ENCODE results near the gene GPR132.

The GPR132 gene

GRCh38 chr14:105019861-105020814 lies 45.1 kb downstream of the GPR132 start:
- DNase-seq, result peak; percentile 51 to 64

GRCh38 chr14:105018414-105018813 lies 46.8 kb downstream of the GPR132 start:
- no peak for DNase-seq

- no peak for DNase-seq
These were observed 49.3 kb downstream of the GPR132 start for GRCh38 chr14:105015905-105016304.

- no peak for DNase-seq
These were observed 50.0 kb downstream of the GPR132 start for GRCh38 chr14:105015242-105015641.

GRCh38 chr14:105014631-105015030 lies 50.6 kb downstream of the GPR132 start:
- DNase-seq, result no peak

GRCh38 chr14:105014032-105014431 lies 51.2 kb downstream of the GPR132 start:
- no peak for DNase-seq

GRCh38 chr14:105013150-105013785 lies 52.0 kb downstream of the GPR132 start:
- DNase-seq, result no peak

GRCh38 chr14:105012171-105012985 lies 52.9 kb downstream of the GPR132 start:
- no peak for DNase-seq

- DNase-seq, result no peak
These were observed 53.8 kb downstream of the GPR132 start for GRCh38 chr14:105011312-105011990.

GRCh38 chr14:105010891-105011291 lies 54.3 kb downstream of the GPR132 start:
- DNase-seq, result no peak

- no peak for DNase-seq
These were observed 55.1 kb downstream of the GPR132 start for GRCh38 chr14:105010106-105010505.

- no peak for DNase-seq
These were observed 57.5 kb downstream of the GPR132 start for GRCh38 chr14:105007593-105008264.

GRCh38 chr14:105006831-105007592 lies 58.2 kb downstream of the GPR132 start:
- no peak for DNase-seq

- no peak for DNase-seq
These were observed 59.0 kb downstream of the GPR132 start for GRCh38 chr14:105005929-105006830.

GRCh38 chr14:105005329-105005928 lies 59.8 kb downstream of the GPR132 start:
- DNase-seq, result no peak

Data from activated CD4-positive, alpha-beta T cell treated with anti-CD3 and anti-CD28 coated beads, Interleukin-2, amount 50 U/mL, for 48 hours (primary cell).